SK-N-DZ (cell line): Measurements from ENCODE around the gene SYTL5. TPM values are rescaled to one million over a fixed set of nuclear protein-coding genes. Genes with fewer than 3 reads are reported as not detected.
"Not testable (repeated sequence)": the region's sequence is repeated elsewhere in the genome, so short reads cannot be mapped to it uniquely, and the experiment has no call there.

Experiments
- DNase-seq: peaks from one replicate; pipeline ENCODE4 v3.0.0-alpha.2; 2015; ENCODE audit warnings: low spot score
- polyA plus RNA-seq, 2 experiments: library from polyadenylated mRNA; depleted of rRNA; stranded (reverse); fragments of >200 nt; gene quantifications; 2 replicates each; pipeline ENCODE4 v1.2.3, GENCODE V29; 2014

The SYTL5 gene
- not detected in 2 replicates for polyA plus RNA-seq (2014; cell fraction: cytosol; rRNA removed)
- not detected in 2 replicates for polyA plus RNA-seq (2014; cell fraction: nucleus; rRNA removed)

- no peak for DNase-seq
Observed at GRCh38 chrX:38006291-38006690, at the start of gene SYTL5. Gene SYTL5 (plus strand): TSS chrX:38006553. CDS start chrX:38033890, 27,337 bp downstream.

- no peak for DNase-seq
Observed at GRCh38 chrX:37958525-37959211, 47.7 kb upstream of the SYTL5 start.

GRCh38 chrX:37959212-37960021 is 46.9 kb upstream of the SYTL5 start:
- no peak for DNase-seq

GRCh38 chrX:37961118-37961517 is 45.2 kb upstream of the SYTL5 start:
- DNase-seq = no peak

GRCh38 chrX:37967714-37968113 is 38.6 kb upstream of the SYTL5 start:
- no peak for DNase-seq

GRCh38 chrX:37975421-37975820 is 30.9 kb upstream of the SYTL5 start:
- DNase-seq = no peak

GRCh38 chrX:37976153-37976552 is 30.2 kb upstream of the SYTL5 start:
- DNase-seq = no peak

GRCh38 chrX:37984880-37985279 is 21.5 kb upstream of the SYTL5 start:
- DNase-seq = no peak

GRCh38 chrX:37986893-37987292 is 19.5 kb upstream of the SYTL5 start:
- DNase-seq = no peak

GRCh38 chrX:37989304-37989703 is 17.0 kb upstream of the SYTL5 start:
- no peak for DNase-seq

- DNase-seq = not testable (repeated sequence)
Observed at GRCh38 chrX:37991303-37991702, 15.1 kb upstream of the SYTL5 start.

- no peak for DNase-seq
Observed at GRCh38 chrX:37993176-37993575, 13.2 kb upstream of the SYTL5 start.

- no peak for DNase-seq
Observed at GRCh38 chrX:37993837-37994619, 12.3 kb upstream of the SYTL5 start.

- DNase-seq = no peak
Observed at GRCh38 chrX:37995428-37995827, 10.9 kb upstream of the SYTL5 start.

GRCh38 chrX:37997096-37997495 is 9.3 kb upstream of the SYTL5 start:
- DNase-seq = no peak

- DNase-seq = no peak
Observed at GRCh38 chrX:37998586-37999262, 7.6 kb upstream of the SYTL5 start.

- no peak for DNase-seq
Observed at GRCh38 chrX:38000706-38001105, 5.6 kb upstream of the SYTL5 start.

- DNase-seq = no peak
Observed at GRCh38 chrX:38004046-38004445, 2.3 kb upstream of the SYTL5 start.

- no peak for DNase-seq
Observed at GRCh38 chrX:38006778-38007177, 425 bp downstream of the SYTL5 start.

GRCh38 chrX:38008658-38009057 is 2.3 kb downstream of the SYTL5 start:
- DNase-seq = no peak

- no peak for DNase-seq
Observed at GRCh38 chrX:38009641-38010040, 3.3 kb downstream of the SYTL5 start.
